HUES64 (cell line): ENCODE data around the gene NR6A1.

ENCODE experiments used
- H3K27ac ChIP-seq: 2 replicates; pipeline ENCODE4 v1.7.0; 2013; ENCODE audit warnings: low read depth, low read length, inconsistent platforms
- H3K27me3 ChIP-seq: 2 replicates; pipeline ENCODE4 v1.6.1; 2013; ENCODE audit warnings: mild to moderate bottlenecking, low read length; ENCODE audit not compliant: insufficient read depth
- H3K36me3 ChIP-seq: 2 replicates; pipeline ENCODE4 v1.6.1; 2013; ENCODE audit warnings: mild to moderate bottlenecking, low read length; ENCODE audit not compliant: insufficient read depth
- H3K4me1 ChIP-seq: 2 replicates; pipeline ENCODE4 v1.6.1; 2013; ENCODE audit warnings: mild to moderate bottlenecking, low read length, moderate library complexity; ENCODE audit not compliant: insufficient read depth
- H3K4me3 ChIP-seq: 2 replicates; pipeline ENCODE4 v1.5.1; 2013; ENCODE audit warnings: mild to moderate bottlenecking, low read length, moderate library complexity
- H3K9ac ChIP-seq: 2 replicates; pipeline ENCODE4 v1.6.1; 2013; ENCODE audit warnings: mild to moderate bottlenecking, low read depth, low read length
- H3K9me3 ChIP-seq: 2 replicates; pipeline ENCODE4 v1.6.1; 2013; ENCODE audit warnings: low read depth, low read length; ENCODE audit not compliant: insufficient read depth
- WGBS: fragments of 150-250, 120-280 bp; methylation state at CpG from one replicate; pipeline ENCODE4 v1.1.7; 2013; ENCODE audit warnings: missing lambda C conversion rate; 5-methylcytosine and 5-hydroxymethylcytosine counted together

The NR6A1 gene

GRCh38 chr9:124781967-124782660 is 11.0 kb upstream of the NR6A1 start:
- Histone ChIP-seq H3K27ac (no peak overlapping the region), H3K9me3 (no peaks in the 10 kb centered on the region), H3K27me3 (peaks cover 8% of the 10 kb centered on the region), H3K9ac (no peak overlapping the region), H3K36me3 (no peaks in the 10 kb centered on the region), H3K4me1 (peaks cover 15% of the 10 kb centered on the region), H3K4me3 (no peak overlapping the region)
- WGBS: 93% methylated on average over 3 of the region's 3 CpGs

- WGBS: 95% methylated on average over 4 of the region's 4 CpGs
- no peak overlapping the region for H3K27ac ChIP-seq
Observed at GRCh38 chr9:124780757-124781151, 9.6 kb upstream of the NR6A1 start.

GRCh38 chr9:124780060-124780756 is 9.1 kb upstream of the NR6A1 start:
- Histone ChIP-seq H3K9me3 (no peaks in the 10 kb centered on the region), H3K4me1 (peaks cover 15% of the 10 kb centered on the region), H3K36me3 (no peaks in the 10 kb centered on the region), H3K27me3 (peaks cover 22% of the 10 kb centered on the region), H3K4me3 (0 out of 2 replicates have a peak overlapping the region, but pooled peaks have one; percentile 5), H3K9ac (peak overlapping the region; percentile 35; the same call in 1 of the 2 replicates), H3K27ac (peak overlapping the region; percentile 77)
- WGBS: 85% methylated on average over 14 of the region's 14 CpGs

More at GRCh38 chr9:124780757-124781151, 9.6 kb upstream of the NR6A1 start:
- H3K4me1 ChIP-seq: peaks cover 15% of the 10 kb centered on the region
- H3K4me3 ChIP-seq: no peak overlapping the region
- no peak overlapping the region for H3K9ac ChIP-seq
- peaks cover 22% of the 10 kb centered on the region for H3K27me3 ChIP-seq
- no peaks in the 10 kb centered on the region for H3K9me3 ChIP-seq
- no peaks in the 10 kb centered on the region for H3K36me3 ChIP-seq

GRCh38 chr9:124779368-124780059 is 8.4 kb upstream of the NR6A1 start:
- peaks cover 15% of the 10 kb centered on the region for H3K4me1 ChIP-seq
- WGBS: 7% methylated on average over 5 of the region's 6 CpGs
- H3K4me3 ChIP-seq: 0 out of 2 replicates have a peak overlapping the region, but pooled peaks have one; percentile 5
- peak overlapping the region; percentile 35; the same call in 1 of the 2 replicates for H3K9ac ChIP-seq
- H3K36me3 ChIP-seq: no peaks in the 10 kb centered on the region
- H3K9me3 ChIP-seq: no peaks in the 10 kb centered on the region
- peak overlapping the region; percentile 77 for H3K27ac ChIP-seq
- peaks cover 22% of the 10 kb centered on the region for H3K27me3 ChIP-seq

GRCh38 chr9:124778575-124779367 is 7.7 kb upstream of the NR6A1 start:
- no peak overlapping the region for H3K4me3 ChIP-seq
- 81% methylated on average over 10 of the region's 11 CpGs for WGBS
- peaks cover 22% of the 10 kb centered on the region for H3K27me3 ChIP-seq
- peak overlapping the region; percentile 11; the same call in 1 of the 2 replicates for H3K9ac ChIP-seq
- H3K4me1 ChIP-seq: peaks cover 15% of the 10 kb centered on the region
- H3K9me3 ChIP-seq: no peaks in the 10 kb centered on the region
- no peaks in the 10 kb centered on the region for H3K36me3 ChIP-seq
- peak overlapping the region; percentile 77 for H3K27ac ChIP-seq

- no peaks in the 10 kb centered on the region for H3K9me3 ChIP-seq
- H3K36me3 ChIP-seq: no peaks in the 10 kb centered on the region
- H3K27ac ChIP-seq: no peak within 1 kb of the TSS
- 1% methylated on average over 87 of the region's 87 CpGs for WGBS
- peaks cover 22% of the 10 kb centered on the region for H3K27me3 ChIP-seq
- peak within 1 kb of the TSS; percentile 63 for H3K9ac ChIP-seq
- peak within 1 kb of the TSS; percentile 68 for H3K4me3 ChIP-seq
- peaks cover 15% of the 10 kb centered on the region for H3K4me1 ChIP-seq
Observed at GRCh38 chr9:124776954-124777648, 6.0 kb upstream of the NR6A1 start, which contains the start of gene OLFML2A. Gene OLFML2A, plus strand, starts transcription at chr9:124777133. Its CDS starts 138 bp downstream, at chr9:124777271.

- Histone ChIP-seq H3K4me1 (peaks cover 15% of the 10 kb centered on the region), H3K9ac (no peak overlapping the region), H3K9me3 (no peaks in the 10 kb centered on the region), H3K36me3 (no peaks in the 10 kb centered on the region), H3K27ac (no peak overlapping the region), H3K27me3 (peaks cover 22% of the 10 kb centered on the region), H3K4me3 (peak overlapping the region; percentile 68)
- WGBS: 44% methylated on average over 12 of the region's 12 CpGs
Observed at GRCh38 chr9:124776618-124776953, 5.5 kb upstream of the NR6A1 start.

GRCh38 chr9:124774129-124774978 is 3.2 kb upstream of the NR6A1 start:
- Histone ChIP-seq H3K9ac (no peak overlapping the region), H3K27me3 (peaks cover 22% of the 10 kb centered on the region), H3K36me3 (no peaks in the 10 kb centered on the region), H3K4me1 (peaks cover 6% of the 10 kb centered on the region), H3K4me3 (no peak overlapping the region), H3K9me3 (no peaks in the 10 kb centered on the region), H3K27ac (no peak overlapping the region)
- WGBS: 45% methylated on average over 15 of the region's 15 CpGs

- Histone ChIP-seq H3K9ac (no peak overlapping the region), H3K36me3 (no peaks in the 10 kb centered on the region), H3K9me3 (no peaks in the 10 kb centered on the region), H3K27ac (no peak overlapping the region), H3K27me3 (peaks cover 28% of the 10 kb centered on the region), H3K4me1 (peaks cover 6% of the 10 kb centered on the region), H3K4me3 (no peak overlapping the region)
- 94% methylated on average over 1 of the region's 1 CpG for WGBS
Observed at GRCh38 chr9:124773473-124774128, 2.5 kb upstream of the NR6A1 start.
